ENCODE data around the gene RBL2. TPM values are rescaled to one million over a fixed set of nuclear protein-coding genes. Genes with fewer than 3 reads are reported as not detected.

The RBL2 gene
- total RNA-seq, 1 donor: 46.2 TPM

- TF ChIP-seq CTCF (IDR thresholded peaks at IDR 0.05; ENCODE audit: insufficient read depth, low read length): no peak
- no peak for DNase-seq (ENCODE audit: low read depth)
- H3K4me3 ChIP-seq (ENCODE audit: low read depth, low read length): no peak overlapping the region
Measured at GRCh38 chr16:53476867-53477266, 42.6 kb downstream of the RBL2 start.

- no peak for DNase-seq (ENCODE audit: low read depth)
- TF ChIP-seq CTCF (IDR thresholded peaks at IDR 0.05; ENCODE audit: insufficient read depth, low read length): no peak
- H3K4me3 ChIP-seq (ENCODE audit: low read depth, low read length): no peak overlapping the region
Measured at GRCh38 chr16:53478965-53479364, 44.7 kb downstream of the RBL2 start.

- no peak for TF ChIP-seq CTCF (IDR thresholded peaks at IDR 0.05; ENCODE audit: insufficient read depth, low read length)
- no peak for DNase-seq (ENCODE audit: low read depth)
- no peak overlapping the region for H3K4me3 ChIP-seq (ENCODE audit: low read depth, low read length)
Measured at GRCh38 chr16:53480394-53480793, 46.1 kb downstream of the RBL2 start.

GRCh38 chr16:53482123-53482522 is 47.9 kb downstream of the RBL2 start:
- TF ChIP-seq CTCF (IDR thresholded peaks at IDR 0.05; ENCODE audit: insufficient read depth, low read length): no peak
- H3K4me3 ChIP-seq (ENCODE audit: low read depth, low read length): no peak overlapping the region
- DNase-seq (ENCODE audit: low read depth): no peak

GRCh38 chr16:53484542-53484941 is 50.3 kb downstream of the RBL2 start:
- no peak overlapping the region for H3K4me3 ChIP-seq (ENCODE audit: low read depth, low read length)
- no peak for TF ChIP-seq CTCF (IDR thresholded peaks at IDR 0.05; ENCODE audit: insufficient read depth, low read length)
- no peak for DNase-seq (ENCODE audit: low read depth)

- no peak for DNase-seq (ENCODE audit: low read depth)
- no peak for TF ChIP-seq CTCF (IDR thresholded peaks at IDR 0.05; ENCODE audit: insufficient read depth, low read length)
- H3K4me3 ChIP-seq (ENCODE audit: low read depth, low read length): no peak overlapping the region
Measured at GRCh38 chr16:53486230-53486629, 52.0 kb downstream of the RBL2 start.

- H3K4me3 ChIP-seq (ENCODE audit: low read depth, low read length): no peak overlapping the region
- no peak for DNase-seq (ENCODE audit: low read depth)
- no peak for TF ChIP-seq CTCF (IDR thresholded peaks at IDR 0.05; ENCODE audit: insufficient read depth, low read length)
Measured at GRCh38 chr16:53489755-53490154, 55.5 kb downstream of the RBL2 start.

Data from fibroblast of the aortic adventitia (primary cell).